GM12891 (cell line): ENCODE results near the gene ZDHHC5.

Experiments
- POLR2A ChIP-seq: IDR thresholded peaks from 2 replicates; pipeline ENCODE4 v1.6.1; 2011; ENCODE audit warnings: low read depth, low read length, control low read depth
- POLR2AphosphoS5 ChIP-seq: IDR thresholded peaks from 2 replicates; pipeline ENCODE4 v1.6.1; 2011; ENCODE audit warnings: low read depth, low read length, control low read depth

DNA sequence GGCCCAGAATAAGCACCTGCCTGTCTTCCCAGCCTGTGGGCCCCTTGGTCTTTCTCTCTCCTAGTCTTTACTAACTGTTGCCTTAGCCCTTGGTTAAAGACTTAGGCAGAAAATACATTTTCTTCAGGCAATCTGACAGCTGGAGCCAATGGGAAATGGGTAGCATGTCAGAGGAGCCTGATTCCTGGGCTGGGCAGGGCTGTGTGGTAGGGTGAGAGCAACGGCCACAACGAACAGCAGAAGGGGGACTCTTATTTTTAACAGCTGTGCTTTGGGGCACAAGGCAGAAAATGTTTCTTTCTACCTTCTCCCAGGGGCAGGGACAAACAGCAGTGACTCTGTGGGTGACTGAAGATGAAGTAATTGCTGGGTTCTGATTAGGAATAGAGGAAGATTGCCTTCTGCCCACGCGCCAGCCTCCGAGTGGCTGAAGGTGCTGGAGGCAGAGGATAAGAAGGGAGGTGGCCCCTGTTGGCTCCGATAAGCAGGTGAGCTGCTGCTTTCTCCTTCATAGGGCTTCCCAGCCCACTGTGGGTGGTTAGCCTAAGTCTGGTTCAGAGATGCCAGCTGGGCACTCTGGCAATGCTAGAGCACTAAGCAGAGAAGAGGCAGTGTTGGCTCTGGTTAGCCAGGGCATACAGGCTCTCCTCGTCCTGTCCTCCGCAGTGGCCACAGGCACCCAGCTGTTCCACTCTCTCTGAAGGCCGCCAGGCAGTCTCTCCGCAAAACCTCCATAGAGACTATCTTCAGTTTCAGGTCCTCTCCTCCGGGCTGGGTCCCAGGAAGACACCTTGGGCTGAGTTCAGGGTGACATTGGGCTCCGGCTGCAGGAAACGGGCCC is 19.7 kb upstream of the ZDHHC5 start:
- no peak for TF ChIP-seq POLR2A
- TF ChIP-seq POLR2AphosphoS5 = no peak
